OCI-LY7 (cell line): ENCODE data around the gene IPO11. TPM values are rescaled to one million over a fixed set of nuclear protein-coding genes. Genes with fewer than 3 reads are reported as not detected.

Source experiments
- BruUV-seq: library from RNA; stranded (reverse); fragments of 400-500 nt; replicated peaks from 2 replicates; lab custom pipeline; 2021; lab: Mats Ljungman, UMichigan
- CTCF ChIA-PET: fragments of 300-600 bp; sonication (Branson Sonifier 250); formaldehyde crosslinking; loops from one replicate; lab custom pipeline; 2022; ENCODE audit warnings: antibody characterized with exemption; ENCODE audit not compliant: unreplicated experiment; lab: Charles Lee
- POLR2A ChIA-PET: fragments of 300-600 bp; sonication (Branson Sonifier 250); formaldehyde crosslinking; loops from one replicate; lab custom pipeline; 2022; ENCODE audit warnings: antibody characterized with exemption; lab: Charles Lee
- DNase-seq: peaks from one replicate; pipeline ENCODE4 v3.0.0-alpha.2; 2015; ENCODE audit warnings: low spot score
- H2AFZ ChIP-seq: fragments of 200-600 bp; sonication (generic), shearing (Covaris generic); 2 replicates; pipeline ENCODE4 v1.6.1; 2014; ENCODE audit warnings: mild to moderate bottlenecking, antibody characterized with exemption, low read length, moderate library complexity
- H3K27ac ChIP-seq: fragments of 200-600 bp; sonication (generic); 2 replicates; pipeline ENCODE4 v1.5.1; 2014; ENCODE audit warnings: mixed run types, low read depth, mild to moderate bottlenecking, moderate library complexity, low read length, inconsistent platforms; ENCODE audit not compliant: poor library complexity, severe bottlenecking
- H3K36me3 ChIP-seq: fragments of 200-600 bp; sonication (generic); 2 replicates; pipeline ENCODE4 v1.6.1; 2014; ENCODE audit warnings: mild to moderate bottlenecking, antibody characterized with exemption, low read length, moderate library complexity, mixed read lengths; ENCODE audit not compliant: insufficient read depth
- H3K4me1 ChIP-seq: fragments of 200-600 bp; sonication (generic); 2 replicates; pipeline ENCODE4 v1.5.1; 2014; ENCODE audit warnings: mild to moderate bottlenecking, low read length; ENCODE audit not compliant: insufficient read depth, poor library complexity, severe bottlenecking
- H3K4me2 ChIP-seq: fragments of 200-600 bp; sonication (generic); 2 replicates; pipeline ENCODE4 v1.6.1; 2014; ENCODE audit warnings: mild to moderate bottlenecking, low read length
- H3K4me3 ChIP-seq: fragments of 200-600 bp; sonication (generic); 2 replicates; pipeline ENCODE4 v1.5.1; 2014; ENCODE audit warnings: mild to moderate bottlenecking, low read depth, low read length; ENCODE audit not compliant: poor library complexity, severe bottlenecking
- H3K79me2 ChIP-seq: fragments of 200-600 bp; sonication (generic); 2 replicates; pipeline ENCODE4 v1.6.1; 2016; ENCODE audit warnings: low read depth, mild to moderate bottlenecking, low read length, moderate library complexity, mixed read lengths; ENCODE audit not compliant: insufficient read depth
- H3K9me2 ChIP-seq: fragments of 200-600 bp; sonication (generic); 2 replicates; pipeline ENCODE4 v1.6.1; 2016; ENCODE audit warnings: mild to moderate bottlenecking, low read length, mixed read lengths; ENCODE audit not compliant: insufficient read depth
- H3K9me3 ChIP-seq: fragments of 200-600 bp; sonication (generic); 2 replicates; pipeline ENCODE4 v1.6.1; 2014; ENCODE audit warnings: mild to moderate bottlenecking, mixed run types, low read length, mixed read lengths
- H4K20me1 ChIP-seq: fragments of 200-600 bp; sonication (generic); 2 replicates; pipeline ENCODE4 v1.6.1; 2014; ENCODE audit warnings: mild to moderate bottlenecking, antibody characterized with exemption, low read length, moderate library complexity, mixed read lengths; ENCODE audit not compliant: insufficient read depth
- EZH2phosphoT487 ChIP-seq: fragments of 200-600 bp; sonication (generic); IDR thresholded peaks from 2 replicates; pipeline ENCODE4 v1.6.1; 2018; ENCODE audit warnings: low read depth, borderline replicate concordance, mild to moderate bottlenecking, mixed run types, antibody characterized with exemption, low read length, moderate library complexity, mixed read lengths
- intact Hi-C: fragments of 100-400 bp; cut with micrococcal nuclease; formaldehyde crosslinking; loops from one replicate; pipeline ENCODE4 v1.10.0; 2022; ENCODE audit not compliant: unreplicated experiment
- total RNA-seq, 2 experiments: library from RNA; depleted of rRNA in 1 of 2; stranded (reverse); fragments of >200 nt in 1 of 2; shearing (Covaris generic) in 1 of 2; gene quantifications; 2 replicates each; pipeline ENCODE4 v1.2.3, GENCODE V29; 2014 to 2022
- TF ChIP-seq, protein P1 (sequence below): fragments of 200-600 bp; sonication (generic); conservative IDR thresholded peaks from 2 replicates; pipeline ENCODE4 v1.5.1; 2014; ENCODE audit warnings: mild to moderate bottlenecking, antibody characterized with exemption, low read length, moderate library complexity, mixed read lengths

IPO11 gene
- total RNA-seq, 2 experiments from 2014 or later, result 26.1 to 59.9 TPM

DNA sequence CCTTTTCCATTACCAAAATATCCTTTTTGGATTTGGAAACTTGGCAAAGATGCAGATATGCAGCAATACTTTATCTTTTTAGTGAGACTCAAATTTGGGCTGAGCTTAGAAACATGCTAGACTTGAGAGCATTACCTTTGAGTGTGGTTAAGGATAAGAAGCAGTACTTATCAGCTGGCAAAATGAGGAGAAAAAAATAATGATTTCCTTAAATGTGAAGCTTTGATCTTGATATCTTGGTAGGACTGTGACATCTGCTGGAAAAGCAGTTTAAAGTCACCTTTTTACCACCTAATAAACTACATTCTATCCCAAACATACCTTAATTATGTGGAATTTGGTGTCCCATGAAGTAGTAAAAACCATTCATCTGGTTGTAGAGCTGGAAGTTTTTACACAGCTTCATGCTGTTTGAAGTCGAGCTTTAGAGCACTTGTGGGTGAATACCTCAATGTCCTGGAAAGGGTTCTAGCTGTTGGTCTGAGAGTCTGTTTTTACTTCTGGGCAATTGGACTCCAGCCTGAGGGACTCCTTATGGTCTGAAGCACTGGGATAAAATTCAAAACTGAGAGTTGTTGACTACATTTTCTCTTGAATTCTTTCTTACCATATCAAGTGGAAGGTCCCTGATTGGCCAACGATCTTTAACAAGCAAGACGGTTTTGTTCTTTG, 219.5 kb downstream of the IPO11 start:
- Histone ChIP-seq H3K27ac (no peak overlapping the region), H3K9me2 (no peaks in the 10 kb centered on the region), H2AFZ (no peak overlapping the region), H3K79me2 (no peaks in the 10 kb centered on the region), H3K4me1 (no peaks in the 10 kb centered on the region), H3K9me3 (no peaks in the 10 kb centered on the region), H3K36me3 (peaks cover 36% of the 10 kb centered on the region), H3K4me2 (no peak overlapping the region), H3K4me3 (no peak overlapping the region), H4K20me1 (no peaks in the 10 kb centered on the region)
- no peak for TF ChIP-seq EZH2phosphoT487
- TF ChIP-seq, protein P1, sequence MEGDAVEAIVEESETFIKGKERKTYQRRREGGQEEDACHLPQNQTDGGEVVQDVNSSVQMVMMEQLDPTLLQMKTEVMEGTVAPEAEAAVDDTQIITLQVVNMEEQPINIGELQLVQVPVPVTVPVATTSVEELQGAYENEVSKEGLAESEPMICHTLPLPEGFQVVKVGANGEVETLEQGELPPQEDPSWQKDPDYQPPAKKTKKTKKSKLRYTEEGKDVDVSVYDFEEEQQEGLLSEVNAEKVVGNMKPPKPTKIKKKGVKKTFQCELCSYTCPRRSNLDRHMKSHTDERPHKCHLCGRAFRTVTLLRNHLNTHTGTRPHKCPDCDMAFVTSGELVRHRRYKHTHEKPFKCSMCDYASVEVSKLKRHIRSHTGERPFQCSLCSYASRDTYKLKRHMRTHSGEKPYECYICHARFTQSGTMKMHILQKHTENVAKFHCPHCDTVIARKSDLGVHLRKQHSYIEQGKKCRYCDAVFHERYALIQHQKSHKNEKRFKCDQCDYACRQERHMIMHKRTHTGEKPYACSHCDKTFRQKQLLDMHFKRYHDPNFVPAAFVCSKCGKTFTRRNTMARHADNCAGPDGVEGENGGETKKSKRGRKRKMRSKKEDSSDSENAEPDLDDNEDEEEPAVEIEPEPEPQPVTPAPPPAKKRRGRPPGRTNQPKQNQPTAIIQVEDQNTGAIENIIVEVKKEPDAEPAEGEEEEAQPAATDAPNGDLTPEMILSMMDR, result no peak
- no TSS peak for BruUV-seq
- intact Hi-C loops, result no loop called here
- POLR2A ChIA-PET, result no interaction called here
- DNase-seq, result no peak
- CTCF ChIA-PET, result no interaction called here

DNA sequence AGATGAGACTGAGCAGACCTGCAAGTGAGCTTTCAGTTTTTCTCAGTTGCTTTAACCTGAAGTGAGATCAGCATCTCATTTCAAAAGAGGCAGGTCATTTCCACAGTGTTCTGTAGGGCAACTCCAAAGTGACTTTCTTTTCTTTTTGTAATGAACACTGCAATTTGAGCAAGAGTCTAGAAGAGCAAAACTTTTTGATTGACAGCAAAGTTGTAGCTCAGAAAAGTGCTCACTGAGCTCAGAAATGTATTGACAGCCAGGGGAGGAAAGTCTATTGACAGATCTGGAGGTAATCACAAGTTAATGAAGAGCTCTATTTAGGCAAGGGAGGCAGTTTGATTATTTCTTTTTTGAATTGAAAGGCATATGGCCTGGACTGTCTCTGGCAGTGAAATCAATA, 220.7 kb downstream of the IPO11 start:
- Histone ChIP-seq H3K4me2 (no peak overlapping the region), H3K9me3 (no peaks in the 10 kb centered on the region), H2AFZ (no peak overlapping the region), H3K4me3 (no peak overlapping the region), H3K4me1 (no peaks in the 10 kb centered on the region), H4K20me1 (no peaks in the 10 kb centered on the region), H3K79me2 (no peaks in the 10 kb centered on the region), H3K9me2 (no peaks in the 10 kb centered on the region), H3K27ac (no peak overlapping the region), H3K36me3 (peaks cover 25% of the 10 kb centered on the region)
- ChIA-PET CTCF (no interaction called here), POLR2A (interaction anchor here (0.6 to 0.8 kb wide), 3 partner anchors 49 to 200 kb away, joined by 3 read pairs; no protein-coding TSS in a partner anchor)
- intact Hi-C loops, result no loop called here
- no TSS peak for BruUV-seq
- DNase-seq, result no peak
- no peak for TF ChIP-seq EZH2phosphoT487
- TF ChIP-seq, protein P1, result no peak

DNA sequence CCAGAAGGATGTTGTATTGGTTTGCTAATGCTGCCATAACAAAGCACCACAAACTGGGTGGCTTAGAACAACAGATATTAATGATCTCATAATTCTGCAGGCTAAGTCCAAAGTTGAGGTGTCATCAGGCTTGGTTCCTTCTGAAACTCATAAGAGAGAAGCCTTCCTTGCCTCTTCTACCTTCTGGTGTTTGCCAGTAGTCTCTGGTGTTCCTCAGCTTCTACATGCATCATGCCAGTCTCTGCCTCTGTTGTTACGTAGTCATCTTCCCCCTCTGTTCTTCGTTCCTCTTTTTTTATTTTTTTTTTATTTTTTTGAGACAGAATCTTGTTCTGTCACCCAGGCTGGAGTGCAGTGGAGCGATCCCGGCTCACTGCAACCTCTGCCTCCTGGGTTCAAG, 227.9 kb downstream of the IPO11 start:
- H3K9me3 ChIP-seq, result no peaks in the 10 kb centered on the region
- H3K4me1 ChIP-seq, result no peaks in the 10 kb centered on the region
- no peak overlapping the region for H3K4me2 ChIP-seq
- no TSS peak for BruUV-seq
- intact Hi-C loops, result no loop called here
- no peak overlapping the region for H2AFZ ChIP-seq
- H4K20me1 ChIP-seq, result no peaks in the 10 kb centered on the region
- POLR2A ChIA-PET, result no interaction called here
- CTCF ChIA-PET, result no interaction called here
- no peaks in the 10 kb centered on the region for H3K9me2 ChIP-seq
- TF ChIP-seq EZH2phosphoT487, result no peak
- TF ChIP-seq, protein P1, result no peak
- H3K27ac ChIP-seq, result no peak overlapping the region
- H3K4me3 ChIP-seq, result no peak overlapping the region
- DNase-seq, result no peak
- H3K79me2 ChIP-seq, result no peaks in the 10 kb centered on the region
- no peaks in the 10 kb centered on the region; the same call in 1 of the 2 replicates for H3K36me3 ChIP-seq
